Kidney epithelial cell (primary cell): ENCODE measurements around the gene VAMP5. TPM values are rescaled to one million over a fixed set of nuclear protein-coding genes. Genes with fewer than 3 reads are reported as not detected.

ENCODE experiments used
- DNase-seq: peaks from one replicate; pipeline ENCODE4 v3.0.0-alpha.2; 2010; ENCODE audit warnings: low read depth
- H3K27me3 ChIP-seq: 2 replicates; pipeline ENCODE4 v1.6.0; 2011; ENCODE audit warnings: low read length; ENCODE audit not compliant: control insufficient read depth, insufficient read depth
- H3K36me3 ChIP-seq: 2 replicates; pipeline ENCODE4 v1.5.1; 2011; ENCODE audit warnings: low read length; ENCODE audit not compliant: control insufficient read depth, insufficient read depth
- H3K4me3 ChIP-seq: 2 replicates; pipeline ENCODE4 v1.5.1; 2011; ENCODE audit warnings: low read depth, mild to moderate bottlenecking, control low read depth, low read length
- CTCF ChIP-seq: IDR thresholded peaks from 2 replicates; pipeline ENCODE4 v1.5.1; 2011; ENCODE audit warnings: mild to moderate bottlenecking, moderate library complexity, low read length, control low read depth, inconsistent platforms; ENCODE audit not compliant: insufficient read depth, poor library complexity, severe bottlenecking
- total RNA-seq: library from RNA; depleted of rRNA; stranded (reverse); fragments of >200 nt; gene quantifications from 2 replicates; pipeline ENCODE4 v1.2.3, GENCODE V29; 2015

The VAMP5 gene
- total RNA-seq, 1 donor from 2014 or later, result 16.5 TPM

DNA sequence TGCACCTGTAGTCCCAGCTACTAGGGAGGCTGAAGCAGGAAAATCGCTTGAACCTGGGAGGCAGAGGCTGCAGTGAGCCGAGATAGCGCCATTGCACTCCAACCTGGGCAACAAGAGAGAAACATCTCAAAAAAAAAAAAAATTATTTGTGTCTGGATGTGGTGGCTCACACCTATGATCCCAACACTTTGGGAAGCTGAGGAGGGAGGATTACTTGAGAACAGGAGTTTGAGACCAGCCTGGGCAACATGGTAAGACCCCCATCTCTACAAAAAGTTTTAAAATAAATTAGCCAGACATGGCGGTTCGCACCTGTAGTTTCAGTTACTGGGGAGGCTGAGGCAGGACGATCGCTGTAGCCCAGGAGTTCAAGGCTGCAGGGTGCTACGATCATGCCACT, 8.5 kb upstream of the VAMP5 start:
- no peak overlapping the region for H3K4me3 ChIP-seq
- DNase-seq, result no peak
- no peak for TF ChIP-seq CTCF
- H3K27me3 ChIP-seq, result peaks cover 2% of the 10 kb centered on the region
- H3K36me3 ChIP-seq, result no peaks in the 10 kb centered on the region

DNA sequence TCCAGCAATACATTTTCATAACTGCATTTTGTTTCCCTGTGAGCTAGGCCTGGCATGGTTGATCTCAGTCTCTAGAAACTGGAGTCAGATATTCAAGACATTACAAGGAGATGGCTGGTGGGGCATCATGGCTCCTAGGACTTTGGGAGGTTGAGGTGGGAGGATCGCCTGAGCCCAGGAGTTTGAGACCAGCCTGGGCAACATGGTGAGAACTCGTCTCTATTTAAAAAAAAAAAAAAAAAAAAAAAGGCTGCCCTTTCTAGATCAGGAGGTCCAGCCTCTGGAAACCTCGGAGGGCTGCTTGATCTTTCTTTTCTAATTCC, 7.2 kb upstream of the VAMP5 start:
- Histone ChIP-seq H3K4me3 (no peak overlapping the region), H3K36me3 (no peaks in the 10 kb centered on the region), H3K27me3 (no peaks in the 10 kb centered on the region)
- TF ChIP-seq CTCF, result no peak
- DNase-seq, result no peak

GRCh38 chr2:85577386-85578242, 6.6 kb upstream of the VAMP5 start, which contains the start of gene VAMP8:
VAMP8 (plus strand) TSS chr2:85577586; CDS start chr2:85577647, 61 bp downstream.
- H3K4me3 ChIP-seq, result peak within 1 kb of the TSS; percentile 51
- TF ChIP-seq CTCF, result no peak
- no peaks in the 10 kb centered on the region for H3K36me3 ChIP-seq
- DNase-seq, result peak; percentile 16
- no peaks in the 10 kb centered on the region for H3K27me3 ChIP-seq

GRCh38 chr2:85578243-85579180, 5.7 kb upstream of the VAMP5 start:
- Histone ChIP-seq H3K27me3 (no peaks in the 10 kb centered on the region), H3K36me3 (no peaks in the 10 kb centered on the region), H3K4me3 (peak overlapping the region; percentile 51)
- DNase-seq, result no peak
- no peak for TF ChIP-seq CTCF

GRCh38 chr2:85579266-85579935, 4.8 kb upstream of the VAMP5 start:
- no peak overlapping the region for H3K4me3 ChIP-seq
- H3K27me3 ChIP-seq, result no peaks in the 10 kb centered on the region
- no peak for TF ChIP-seq CTCF
- no peaks in the 10 kb centered on the region for H3K36me3 ChIP-seq
- DNase-seq, result no peak
